HFF-Myc (cell line): ENCODE results near the gene GPBP1.
"Not testable (repeated sequence)": the region's sequence is repeated elsewhere in the genome, so short reads cannot be mapped to it uniquely, and the experiment has no call there.

ENCODE experiments used
- DNase-seq: peaks from one replicate; pipeline ENCODE4 v3.0.0-alpha.2; 2011; ENCODE audit warnings: low read depth; ENCODE audit errors: extremely low read depth
- H3K4me3 ChIP-seq: replicated peaks from 2 replicates; pipeline ENCODE4 v1.5.1; 2011; ENCODE audit warnings: low read depth, mild to moderate bottlenecking, control low read depth, low read length
- CTCF ChIP-seq: IDR thresholded peaks from 2 replicates; pipeline ENCODE4 v1.5.1; 2012; ENCODE audit warnings: mild to moderate bottlenecking, low read depth, low read length, control low read depth; ENCODE audit errors: missing control alignments

GPBP1 gene

GRCh38 chr5:57157131-57157530, 16.7 kb upstream of the GPBP1 start:
- H3K4me3 ChIP-seq = no peak overlapping the region
- TF ChIP-seq CTCF = no peak
- DNase-seq = no peak

GRCh38 chr5:57157666-57158065, 16.2 kb upstream of the GPBP1 start:
- TF ChIP-seq CTCF = no peak
- no peak for DNase-seq
- no peak overlapping the region for H3K4me3 ChIP-seq

- no peak overlapping the region for H3K4me3 ChIP-seq
- no peak for DNase-seq
- TF ChIP-seq CTCF = no peak
Observed at GRCh38 chr5:57163553-57164006, 10.3 kb upstream of the GPBP1 start.

DNA sequence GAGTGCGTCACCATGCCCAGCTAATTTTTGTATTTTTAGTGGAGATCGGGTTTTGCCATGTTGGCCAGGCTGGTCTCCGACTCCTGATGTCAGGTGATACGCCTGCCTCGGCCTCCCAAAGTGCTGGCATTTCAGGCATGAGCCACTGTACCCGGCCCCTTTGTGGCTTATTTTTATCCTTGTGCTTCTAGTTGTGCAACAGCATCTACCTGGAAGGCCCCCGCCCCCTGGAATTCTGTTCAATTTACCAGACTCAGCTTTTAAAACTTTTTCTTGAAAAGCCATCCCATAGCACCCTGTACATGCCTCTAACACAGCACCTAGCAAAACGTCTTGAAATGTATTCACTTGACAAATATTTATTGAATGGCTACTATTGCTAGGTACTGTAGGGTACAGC, 9.7 kb upstream of the GPBP1 start:
- H3K4me3 ChIP-seq = no peak overlapping the region
- TF ChIP-seq CTCF = no peak
- no peak for DNase-seq

- not testable (repeated sequence) for DNase-seq
Observed at GRCh38 chr5:57165171-57165570, 8.7 kb upstream of the GPBP1 start.

DNA sequence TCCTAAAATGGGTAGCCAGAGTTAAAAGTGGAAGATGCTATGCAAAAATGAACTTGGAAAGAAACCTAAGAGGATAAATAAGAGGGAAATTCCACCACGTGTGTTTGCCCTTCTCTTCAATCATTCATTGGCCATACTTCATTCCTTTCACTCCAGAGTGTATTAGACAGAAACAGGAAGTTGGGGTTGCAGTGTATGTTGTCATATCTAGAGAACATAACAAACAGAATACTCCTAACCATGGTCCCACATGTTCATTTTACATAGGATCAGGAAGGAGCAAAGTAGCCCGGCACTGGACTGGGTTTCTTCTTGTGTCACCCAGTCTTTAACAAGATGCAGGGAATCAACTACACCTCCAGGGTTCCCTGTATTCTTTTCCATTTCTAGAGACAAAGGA, 7.6 kb upstream of the GPBP1 start:
- H3K4me3 ChIP-seq = no peak overlapping the region
- no peak for TF ChIP-seq CTCF
- no peak for DNase-seq

More at GRCh38 chr5:57165171-57165570, 8.7 kb upstream of the GPBP1 start:
- not testable (repeated sequence) for H3K4me3 ChIP-seq

DNA sequence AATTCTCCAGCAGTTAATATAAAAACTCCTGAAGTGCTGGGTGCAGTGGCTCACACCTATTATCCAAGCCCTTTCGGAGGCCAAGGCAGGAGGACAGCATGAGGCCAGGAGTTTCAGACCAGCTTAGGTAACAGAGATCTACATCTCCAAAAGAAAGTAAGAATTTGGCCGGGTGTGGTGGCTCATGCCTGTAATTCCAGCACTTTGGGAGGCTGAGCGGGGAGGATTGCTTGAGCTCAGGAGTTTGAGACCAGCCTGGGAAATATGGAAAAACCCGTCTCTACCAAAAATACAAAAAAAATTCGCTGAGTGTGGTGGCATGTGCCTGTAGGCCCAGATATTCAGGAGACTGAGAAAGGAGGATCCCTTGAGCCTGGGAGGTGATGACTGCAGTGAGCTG, 6.7 kb upstream of the GPBP1 start:
- DNase-seq = no peak
- no peak for TF ChIP-seq CTCF
- H3K4me3 ChIP-seq = no peak overlapping the region

- H3K4me3 ChIP-seq, DNase-seq: not testable (repeated sequence)
Observed at GRCh38 chr5:57170116-57170515, 3.7 kb upstream of the GPBP1 start.
